Measurements from ENCODE around the gene GDA.

- TF ChIP-seq CTCF (IDR thresholded peaks at IDR 0.05; ENCODE audit: insufficient read depth, low read depth, low read length) (no peak), EZH2 (IDR thresholded peaks at IDR 0.05; ENCODE audit: insufficient read depth, low read length) (no peak)
Observed at GRCh38 chr9:72210522-72210921, 61.3 kb downstream of the GDA start.
